ENCODE measurements around the gene MUS81. TPM values are rescaled to one million over a fixed set of nuclear protein-coding genes. Genes with fewer than 3 reads are reported as not detected.

MUS81 gene
- total and polyA plus RNA-seq, 2 of the 13 experiments (the other 11 are each of a cell fraction or from before 2014, with no cell fraction given): 25.6 to 30.2 TPM

DNA sequence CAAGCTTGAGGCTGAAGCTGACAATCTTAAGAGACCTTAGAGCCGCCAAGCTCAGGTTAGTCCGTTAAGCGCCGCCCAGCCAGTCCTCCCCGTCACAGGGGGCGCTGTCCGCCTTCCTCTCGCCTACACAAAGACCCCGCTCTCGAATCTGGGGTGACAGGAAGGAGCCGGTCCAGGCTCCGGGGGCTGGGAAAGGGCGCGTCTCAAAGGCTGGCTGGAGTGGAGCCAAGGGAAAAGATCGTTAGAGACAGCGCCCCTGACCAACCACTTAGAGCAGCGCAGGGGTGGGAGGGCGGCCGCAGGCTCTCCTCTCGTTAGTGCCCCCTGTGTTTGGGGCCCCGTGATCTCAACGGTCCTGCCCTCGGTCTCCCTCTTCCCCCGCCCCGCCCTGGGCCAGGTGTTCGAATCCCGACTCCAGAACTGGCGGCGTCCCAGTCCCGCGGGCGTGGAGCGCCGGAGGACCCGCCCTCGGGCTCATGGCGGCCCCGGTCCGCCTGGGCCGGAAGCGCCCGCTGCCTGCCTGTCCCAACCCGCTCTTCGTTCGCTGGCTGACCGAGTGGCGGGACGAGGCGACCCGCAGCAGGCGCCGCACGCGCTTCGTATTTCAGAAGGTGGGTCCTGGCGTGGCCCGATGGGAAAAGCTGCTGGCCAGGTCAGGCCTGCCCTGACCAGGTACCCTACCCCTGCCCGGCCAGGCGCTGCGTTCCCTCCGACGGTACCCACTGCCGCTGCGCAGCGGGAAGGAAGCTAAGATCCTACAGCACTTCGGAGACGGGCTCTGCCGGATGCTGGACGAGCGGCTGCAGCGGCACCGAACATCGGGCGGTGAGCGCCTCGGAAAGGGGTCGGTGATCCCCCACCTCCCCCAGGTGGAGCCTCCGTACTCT lies at the start of gene MUS81 (continued):
- TF ChIP-seq ZNF318 (CRISPR knock-in tag; IDR thresholded peaks at IDR 0.05) (no peak), HIC2 (CRISPR knock-in tag; IDR thresholded peaks at IDR 0.05; ENCODE audit: low read depth) (no peak), ZNF382 (CRISPR knock-in tag; IDR thresholded peaks at IDR 0.05; ENCODE audit: borderline replicate concordance) (no peak), ZNF33B (CRISPR knock-in tag; IDR thresholded peaks at IDR 0.05) (no peak), TGIF2 (CRISPR knock-in tag; IDR thresholded peaks at IDR 0.05) (peak; percentile 90), ZNF776 (CRISPR knock-in tag; IDR thresholded peaks at IDR 0.05) (peak; percentile 87; the same call in 1 of the 2 replicates), GTF2F1 (IDR thresholded peaks at IDR 0.05; ENCODE audit: low read length) (no peak), ZNF350 (CRISPR knock-in tag; IDR thresholded peaks at IDR 0.05; ENCODE audit: borderline replicate concordance, low read depth) (peak; percentile 83), KDM6A (CRISPR knock-in tag; IDR thresholded peaks at IDR 0.05; ENCODE audit: low read depth) (no peak), SYNCRIP (IDR thresholded peaks at IDR 0.05; ENCODE audit: insufficient read depth, low read depth, low read length) (no peak)
- TF ChIP-seq, protein P1, sequence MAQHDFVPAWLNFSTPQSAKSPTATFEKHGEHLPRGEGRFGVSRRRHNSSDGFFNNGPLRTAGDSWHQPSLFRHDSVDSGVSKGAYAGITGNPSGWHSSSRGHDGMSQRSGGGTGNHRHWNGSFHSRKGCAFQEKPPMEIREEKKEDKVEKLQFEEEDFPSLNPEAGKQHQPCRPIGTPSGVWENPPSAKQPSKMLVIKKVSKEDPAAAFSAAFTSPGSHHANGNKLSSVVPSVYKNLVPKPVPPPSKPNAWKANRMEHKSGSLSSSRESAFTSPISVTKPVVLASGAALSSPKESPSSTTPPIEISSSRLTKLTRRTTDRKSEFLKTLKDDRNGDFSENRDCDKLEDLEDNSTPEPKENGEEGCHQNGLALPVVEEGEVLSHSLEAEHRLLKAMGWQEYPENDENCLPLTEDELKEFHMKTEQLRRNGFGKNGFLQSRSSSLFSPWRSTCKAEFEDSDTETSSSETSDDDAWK (CRISPR knock-in tag; IDR thresholded peaks at IDR 0.05): no peak
- TF ChIP-seq, protein P2, sequence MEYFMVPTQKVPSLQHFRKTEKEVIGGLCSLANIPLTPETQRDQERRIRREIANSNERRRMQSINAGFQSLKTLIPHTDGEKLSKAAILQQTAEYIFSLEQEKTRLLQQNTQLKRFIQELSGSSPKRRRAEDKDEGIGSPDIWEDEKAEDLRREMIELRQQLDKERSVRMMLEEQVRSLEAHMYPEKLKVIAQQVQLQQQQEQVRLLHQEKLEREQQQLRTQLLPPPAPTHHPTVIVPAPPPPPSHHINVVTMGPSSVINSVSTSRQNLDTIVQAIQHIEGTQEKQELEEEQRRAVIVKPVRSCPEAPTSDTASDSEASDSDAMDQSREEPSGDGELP (IDR thresholded peaks at IDR 0.05; ENCODE audit: borderline replicate concordance, low read depth): peak; percentile 35; the same call in 1 of the 2 replicates
- TF ChIP-seq, protein P3, sequence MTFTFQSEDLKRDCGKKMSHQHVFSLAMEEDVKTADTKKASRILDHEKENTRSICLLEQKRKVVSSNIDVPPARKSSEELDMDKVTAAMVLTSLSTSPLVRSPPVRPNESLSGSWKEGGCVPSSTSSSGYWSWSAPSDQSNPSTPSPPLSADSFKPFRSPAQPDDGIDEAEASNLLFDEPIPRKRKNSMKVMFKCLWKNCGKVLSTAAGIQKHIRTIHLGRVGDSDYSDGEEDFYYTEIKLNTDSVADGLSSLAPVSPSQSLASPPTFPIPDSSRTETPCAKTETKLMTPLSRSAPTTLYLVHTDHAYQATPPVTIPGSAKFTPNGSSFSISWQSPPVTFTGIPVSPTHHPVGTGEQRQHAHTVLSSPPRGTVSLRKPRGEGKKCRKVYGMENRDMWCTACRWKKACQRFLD (CRISPR knock-in tag; IDR thresholded peaks at IDR 0.05; ENCODE audit: borderline replicate concordance): no peak; the same call in 1 of the 2 replicates

Measured in HepG2 (cell line).